Measurements from ENCODE around the gene CCDC201.

DNA sequence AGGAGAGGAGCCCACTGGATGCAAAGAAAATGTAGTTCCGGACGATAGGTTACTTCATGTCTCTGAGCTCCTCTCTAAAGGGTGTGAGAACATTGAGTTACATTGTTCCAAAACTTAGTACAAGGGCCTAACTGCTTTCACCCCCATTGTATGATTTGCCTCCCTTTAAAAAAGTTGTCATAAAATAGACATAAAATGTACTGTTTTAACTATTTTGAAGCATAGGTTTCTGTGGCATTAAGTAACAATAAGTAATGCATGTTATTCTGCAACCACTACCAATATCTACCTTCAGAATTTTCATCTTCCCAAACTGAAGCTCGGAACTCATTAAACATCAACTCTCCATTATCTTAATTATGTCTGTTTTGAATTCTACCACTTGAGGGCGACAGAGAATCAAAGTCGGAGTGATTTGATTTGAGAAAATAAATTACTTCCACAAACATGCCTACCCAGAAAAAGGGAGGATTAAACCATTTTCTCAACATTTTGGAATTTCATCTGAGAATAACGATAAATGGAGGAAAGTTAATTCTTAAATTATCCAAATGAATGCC, 18.1 kb upstream of the CCDC201 start:
- TF ChIP-seq ZFP30 (CRISPR knock-in tag; IDR thresholded peaks at IDR 0.05) (no peak), ISL1 (CRISPR knock-in tag; IDR thresholded peaks at IDR 0.05) (no peak), RARB (CRISPR knock-in tag; IDR thresholded peaks at IDR 0.05) (no peak), CSDC2 (CRISPR knock-in tag; IDR thresholded peaks at IDR 0.05) (no peak), SNAI2 (CRISPR knock-in tag; IDR thresholded peaks at IDR 0.05) (no peak), ARNTL (CRISPR knock-in tag; IDR thresholded peaks at IDR 0.05; ENCODE audit: borderline replicate concordance, low read depth) (no peak), PPARA (CRISPR knock-in tag; IDR thresholded peaks at IDR 0.05; ENCODE audit: borderline replicate concordance) (no peak), ZFP3 (CRISPR knock-in tag; IDR thresholded peaks at IDR 0.05) (no peak), OSR1 (CRISPR knock-in tag; IDR thresholded peaks at IDR 0.05) (no peak), ZNF8 (CRISPR knock-in tag; IDR thresholded peaks at IDR 0.05) (no peak)
- TF ChIP-seq, protein P1, sequence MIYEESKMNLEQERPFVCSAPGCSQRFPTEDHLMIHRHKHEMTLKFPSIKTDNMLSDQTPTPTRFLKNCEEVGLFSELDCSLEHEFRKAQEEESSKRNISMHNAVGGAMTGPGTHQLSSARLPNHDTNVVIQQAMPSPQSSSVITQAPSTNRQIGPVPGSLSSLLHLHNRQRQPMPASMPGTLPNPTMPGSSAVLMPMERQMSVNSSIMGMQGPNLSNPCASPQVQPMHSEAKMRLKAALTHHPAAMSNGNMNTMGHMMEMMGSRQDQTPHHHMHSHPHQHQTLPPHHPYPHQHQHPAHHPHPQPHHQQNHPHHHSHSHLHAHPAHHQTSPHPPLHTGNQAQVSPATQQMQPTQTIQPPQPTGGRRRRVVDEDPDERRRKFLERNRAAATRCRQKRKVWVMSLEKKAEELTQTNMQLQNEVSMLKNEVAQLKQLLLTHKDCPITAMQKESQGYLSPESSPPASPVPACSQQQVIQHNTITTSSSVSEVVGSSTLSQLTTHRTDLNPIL (CRISPR knock-in tag; IDR thresholded peaks at IDR 0.05; ENCODE audit: low read depth) = no peak
- TF ChIP-seq, protein P2, sequence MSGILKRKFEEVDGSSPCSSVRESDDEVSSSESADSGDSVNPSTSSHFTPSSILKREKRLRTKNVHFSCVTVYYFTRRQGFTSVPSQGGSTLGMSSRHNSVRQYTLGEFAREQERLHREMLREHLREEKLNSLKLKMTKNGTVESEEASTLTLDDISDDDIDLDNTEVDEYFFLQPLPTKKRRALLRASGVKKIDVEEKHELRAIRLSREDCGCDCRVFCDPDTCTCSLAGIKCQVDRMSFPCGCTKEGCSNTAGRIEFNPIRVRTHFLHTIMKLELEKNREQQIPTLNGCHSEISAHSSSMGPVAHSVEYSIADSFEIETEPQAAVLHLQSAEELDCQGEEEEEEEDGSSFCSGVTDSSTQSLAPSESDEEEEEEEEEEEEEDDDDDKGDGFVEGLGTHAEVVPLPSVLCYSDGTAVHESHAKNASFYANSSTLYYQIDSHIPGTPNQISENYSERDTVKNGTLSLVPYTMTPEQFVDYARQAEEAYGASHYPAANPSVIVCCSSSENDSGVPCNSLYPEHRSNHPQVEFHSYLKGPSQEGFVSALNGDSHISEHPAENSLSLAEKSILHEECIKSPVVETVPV (CRISPR knock-in tag; IDR thresholded peaks at IDR 0.05) = no peak
- TF ChIP-seq, protein P3, sequence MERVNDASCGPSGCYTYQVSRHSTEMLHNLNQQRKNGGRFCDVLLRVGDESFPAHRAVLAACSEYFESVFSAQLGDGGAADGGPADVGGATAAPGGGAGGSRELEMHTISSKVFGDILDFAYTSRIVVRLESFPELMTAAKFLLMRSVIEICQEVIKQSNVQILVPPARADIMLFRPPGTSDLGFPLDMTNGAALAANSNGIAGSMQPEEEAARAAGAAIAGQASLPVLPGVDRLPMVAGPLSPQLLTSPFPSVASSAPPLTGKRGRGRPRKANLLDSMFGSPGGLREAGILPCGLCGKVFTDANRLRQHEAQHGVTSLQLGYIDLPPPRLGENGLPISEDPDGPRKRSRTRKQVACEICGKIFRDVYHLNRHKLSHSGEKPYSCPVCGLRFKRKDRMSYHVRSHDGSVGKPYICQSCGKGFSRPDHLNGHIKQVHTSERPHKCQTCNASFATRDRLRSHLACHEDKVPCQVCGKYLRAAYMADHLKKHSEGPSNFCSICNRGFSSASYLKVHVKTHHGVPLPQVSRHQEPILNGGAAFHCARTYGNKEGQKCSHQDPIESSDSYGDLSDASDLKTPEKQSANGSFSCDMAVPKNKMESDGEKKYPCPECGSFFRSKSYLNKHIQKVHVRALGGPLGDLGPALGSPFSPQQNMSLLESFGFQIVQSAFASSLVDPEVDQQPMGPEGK (CRISPR knock-in tag; IDR thresholded peaks at IDR 0.05; ENCODE audit: borderline replicate concordance) = no peak
